ENCODE results near the gene KCNK2. TPM values are rescaled to one million over a fixed set of nuclear protein-coding genes. Genes with fewer than 3 reads are reported as not detected.

KCNK2 gene
- total and polyA plus RNA-seq, 2 experiments from 2014 or later = 69.2 to 133 TPM

GRCh38 chr1:215192306-215192705 lies 109.8 kb downstream of the KCNK2 start:
- Histone ChIP-seq H2AFZ (no peak overlapping the region), H3K4me1 (ENCODE audit: insufficient read depth) (peaks cover 33% of the 10 kb centered on the region), H3K9me2 (ENCODE audit: insufficient read depth) (no peaks in the 10 kb centered on the region), H3K27ac (0 out of 2 replicates have a peak overlapping the region, but pooled peaks have one; percentile 4), H3K36me3 (ENCODE audit: low read depth) (peaks cover 30% of the 10 kb centered on the region), H3K4me3 (no peak overlapping the region), H4K20me1 (ENCODE audit: insufficient read depth) (peaks cover 5% of the 10 kb centered on the region; the same call in 1 of the 2 replicates), H3K9me3 (ENCODE audit: low read depth) (no peaks in the 10 kb centered on the region), H3F3A (ENCODE audit: insufficient read depth) (peaks cover 16% of the 10 kb centered on the region; the same call in 1 of the 2 replicates), H3K9ac (no peak overlapping the region), H3K27me3 (replicated peaks; ENCODE audit: insufficient read depth) (no peaks in the 10 kb centered on the region), H3K4me2 (ENCODE audit: unreplicated experiment) (peak overlapping the region; percentile 37), H3K79me2 (ENCODE audit: insufficient read depth) (peaks cover 52% of the 10 kb centered on the region)
- DNase-seq = peak; percentile 67
- in situ Hi-C loops (cut with MboI) = no loop called here
- TF ChIP-seq EZH2 (IDR thresholded peaks at IDR 0.05; ENCODE audit: insufficient read depth, poor library complexity, severe bottlenecking) = no peak
- TF ChIP-seq EZH2phosphoT487 (IDR thresholded peaks at IDR 0.05; ENCODE audit: insufficient read depth, low read depth) = 0 out of 2 replicates have a peak, but pooled peaks have one; percentile 42

GRCh38 chr1:215198021-215198420 lies 115.5 kb downstream of the KCNK2 start:
- Histone ChIP-seq H3K27ac (no peak overlapping the region), H3K4me3 (no peak overlapping the region), H3K9me2 (ENCODE audit: insufficient read depth) (no peaks in the 10 kb centered on the region), H3K4me1 (ENCODE audit: insufficient read depth) (peaks cover 5% of the 10 kb centered on the region; the same call in 1 of the 2 replicates), H3K9ac (no peak overlapping the region), H3F3A (ENCODE audit: insufficient read depth) (0 out of 2 replicates have a peak, but pooled peaks cover 10% of the 10 kb centered on the region), H3K9me3 (ENCODE audit: low read depth) (no peaks in the 10 kb centered on the region), H3K79me2 (ENCODE audit: insufficient read depth) (peaks cover 9% of the 10 kb centered on the region), H3K4me2 (ENCODE audit: unreplicated experiment) (no peak overlapping the region), H2AFZ (no peak overlapping the region), H3K36me3 (ENCODE audit: low read depth) (peaks cover 23% of the 10 kb centered on the region), H3K27me3 (replicated peaks; ENCODE audit: insufficient read depth) (no peaks in the 10 kb centered on the region), H4K20me1 (ENCODE audit: insufficient read depth) (no peaks in the 10 kb centered on the region; the same call in 1 of the 2 replicates)
- no peak for DNase-seq
- WGBS, 2 experiments (ENCODE audit: low coverage in 1 of 2, low lambda C conversion rate in 2 of 2, missing lambda C conversion rate in 2 of 2) = 100% methylated on average over 1 of the region's 1 CpG
- TF ChIP-seq EZH2 (IDR thresholded peaks at IDR 0.05; ENCODE audit: insufficient read depth, poor library complexity, severe bottlenecking) = no peak
- TF ChIP-seq EZH2phosphoT487 (IDR thresholded peaks at IDR 0.05; ENCODE audit: insufficient read depth, low read depth) = no peak
- in situ Hi-C loops (cut with MboI) = no loop called here

DNA sequence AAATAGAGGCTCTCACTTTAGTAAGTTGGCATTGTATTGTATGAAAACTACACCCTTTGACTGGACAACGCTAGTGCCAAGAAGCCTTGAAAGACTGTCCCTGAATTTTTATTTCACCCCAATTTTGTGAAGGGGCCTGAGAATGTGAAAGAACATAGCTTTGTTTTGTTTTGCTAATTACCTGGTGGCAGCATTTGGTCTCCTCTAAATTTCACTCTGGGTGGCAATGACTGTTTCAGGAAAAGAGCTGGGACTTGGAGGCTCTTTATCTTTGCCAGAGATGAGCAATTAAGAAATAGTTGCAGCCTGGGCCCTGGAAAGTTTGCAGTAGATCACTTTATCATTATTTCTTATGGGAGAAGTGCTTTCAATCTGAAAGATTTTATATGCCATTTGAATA lies 117.6 kb downstream of the KCNK2 start:
- 100% methylated on average over 1 of the region's 1 CpG for WGBS, 2 experiments (ENCODE audit: low coverage in 1 of 2, low lambda C conversion rate in 2 of 2, missing lambda C conversion rate in 2 of 2)
- Histone ChIP-seq H3K4me2 (ENCODE audit: unreplicated experiment) (no peak overlapping the region), H3K9ac (no peak overlapping the region), H4K20me1 (ENCODE audit: insufficient read depth) (no peaks in the 10 kb centered on the region; the same call in 1 of the 2 replicates), H2AFZ (no peak overlapping the region), H3K4me3 (no peak overlapping the region), H3K27me3 (replicated peaks; ENCODE audit: insufficient read depth) (no peaks in the 10 kb centered on the region), H3K27ac (no peak overlapping the region), H3K9me3 (ENCODE audit: low read depth) (no peaks in the 10 kb centered on the region), H3K79me2 (ENCODE audit: insufficient read depth) (no peaks in the 10 kb centered on the region), H3K4me1 (ENCODE audit: insufficient read depth) (no peaks in the 10 kb centered on the region), H3F3A (ENCODE audit: insufficient read depth) (no peaks in the 10 kb centered on the region), H3K9me2 (ENCODE audit: insufficient read depth) (no peaks in the 10 kb centered on the region), H3K36me3 (ENCODE audit: low read depth) (peaks cover 16% of the 10 kb centered on the region; the same call in 1 of the 2 replicates)
- in situ Hi-C loops (cut with MboI) = no loop called here
- TF ChIP-seq EZH2phosphoT487 (IDR thresholded peaks at IDR 0.05; ENCODE audit: insufficient read depth, low read depth) (no peak), EZH2 (IDR thresholded peaks at IDR 0.05; ENCODE audit: insufficient read depth, poor library complexity, severe bottlenecking) (no peak)
- no peak for DNase-seq

DNA sequence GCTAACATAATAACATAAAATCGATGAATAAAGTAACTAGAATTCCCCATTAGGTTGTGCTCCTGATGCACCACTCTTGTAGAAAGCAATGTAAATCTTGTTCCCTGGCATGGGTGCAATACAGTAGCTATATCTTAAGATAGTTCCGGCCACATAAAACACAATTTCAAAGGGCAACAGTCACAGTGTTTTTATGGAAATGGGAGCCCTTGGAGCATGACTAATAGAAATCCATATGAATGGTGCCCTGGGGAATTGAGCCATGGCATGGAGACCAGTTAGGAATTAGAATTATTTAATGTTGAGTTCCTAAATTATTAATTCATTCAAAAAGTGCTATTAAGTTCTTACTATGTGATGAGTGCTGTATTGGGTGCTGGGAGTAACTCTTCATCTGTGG lies 118.7 kb downstream of the KCNK2 start:
- in situ Hi-C loops (cut with MboI) = no loop called here
- H3K9ac ChIP-seq = no peak overlapping the region
- H3K36me3 ChIP-seq (ENCODE audit: low read depth) = peaks cover 14% of the 10 kb centered on the region; the same call in 1 of the 2 replicates
- H3F3A ChIP-seq (ENCODE audit: insufficient read depth) = no peaks in the 10 kb centered on the region
- H3K4me3 ChIP-seq = no peak overlapping the region
- H3K79me2 ChIP-seq (ENCODE audit: insufficient read depth) = no peaks in the 10 kb centered on the region
- 93 to 97% methylated on average over 2 of the region's 2 CpGs for WGBS, 2 experiments (ENCODE audit: low coverage in 1 of 2, low lambda C conversion rate in 2 of 2, missing lambda C conversion rate in 2 of 2)
- peak; percentile 50 for DNase-seq
- H3K4me2 ChIP-seq (ENCODE audit: unreplicated experiment) = no peak overlapping the region
- no peak for TF ChIP-seq EZH2 (IDR thresholded peaks at IDR 0.05; ENCODE audit: insufficient read depth, poor library complexity, severe bottlenecking)
- TF ChIP-seq EZH2phosphoT487 (IDR thresholded peaks at IDR 0.05; ENCODE audit: insufficient read depth, low read depth) = no peak
- H3K9me3 ChIP-seq (ENCODE audit: low read depth) = no peaks in the 10 kb centered on the region
- no peaks in the 10 kb centered on the region for H3K9me2 ChIP-seq (ENCODE audit: insufficient read depth)
- H3K27me3 ChIP-seq (replicated peaks; ENCODE audit: insufficient read depth) = no peaks in the 10 kb centered on the region
- H3K27ac ChIP-seq = no peak overlapping the region
- H3K4me1 ChIP-seq (ENCODE audit: insufficient read depth) = no peaks in the 10 kb centered on the region
- H2AFZ ChIP-seq = no peak overlapping the region
- H4K20me1 ChIP-seq (ENCODE audit: insufficient read depth) = no peaks in the 10 kb centered on the region; the same call in 1 of the 2 replicates

Data from GM23248 (cell line).